ENCODE results near the gene SCUBE1. TPM values are rescaled to one million over a fixed set of nuclear protein-coding genes. Genes with fewer than 3 reads are reported as not detected.

The SCUBE1 gene
- total RNA-seq, 1 experiment from 2014 or later = 3.9 TPM

- Histone ChIP-seq H3K79me2 (ENCODE audit: insufficient read depth, low read length) (no peaks in the 10 kb centered on the region), H3K4me3 (replicated peaks in 1 of 2; ENCODE audit: low read depth in 1 of 2, low read length in 2 of 2) (no peak overlapping the region), H3K4me1 (ENCODE audit: control insufficient read depth in 1 of 2, insufficient read depth in 2 of 2, low read length in 2 of 2) (no peaks in the 10 kb centered on the region), H2AFZ (ENCODE audit: low read depth, low read length, poor library complexity, severe bottlenecking) (no peak overlapping the region), H3K4me2 (ENCODE audit: low read length) (no peak overlapping the region), H3K9ac (ENCODE audit: low read length) (no peak overlapping the region), H3K27ac (ENCODE audit: low read depth, low read length) (no peak overlapping the region), H3K9me2 (ENCODE audit: insufficient read depth) (no peaks in the 10 kb centered on the region), H4K20me1 (ENCODE audit: insufficient read depth) (no peaks in the 10 kb centered on the region), H3K36me3 (ENCODE audit: control insufficient read depth in 1 of 2, insufficient read depth in 2 of 2, low read length in 2 of 2) (no peaks in the 10 kb centered on the region), H3K9me3 (ENCODE audit: control insufficient read depth in 1 of 2, insufficient read depth in 1 of 2, low read depth in 1 of 2, low read length in 2 of 2) (no peaks in the 10 kb centered on the region), H3K27me3 (ENCODE audit: insufficient read depth, low read length) (no peaks in the 10 kb centered on the region)
- intact Hi-C loops (cut with micrococcal nuclease) = no loop called here
- ATAC-seq (no peak), DNase-seq (ENCODE audit: low read depth, low spot score) (no peak)
- ChIA-PET POLR2A (no interaction called here), RAD21 (ENCODE audit: low non-redundant PET in 1 of 2, low total read pairs in 2 of 2, uncharacterized antibody in 2 of 2, unreplicated experiment in 2 of 2) (no interaction called here), CTCF (no interaction called here)
- BruUV-seq (replicated peaks) = no TSS peak
- TF ChIP-seq CEBPB (IDR thresholded peaks at IDR 0.05; ENCODE audit: low read depth) (no peak), ELF1 (IDR thresholded peaks at IDR 0.05; ENCODE audit: borderline replicate concordance, low read depth) (no peak), FOSL1 (IDR thresholded peaks at IDR 0.05; ENCODE audit: low read depth) (no peak), CBX3 (IDR thresholded peaks at IDR 0.05; ENCODE audit: low read depth) (no peak), ZBTB33 (IDR thresholded peaks at IDR 0.05; ENCODE audit: extremely low read depth, insufficient replicate concordance, low read length) (no peak), REST (IDR thresholded peaks at IDR 0.05; ENCODE audit: low read depth) (no peak), ATF3 (IDR thresholded peaks at IDR 0.05) (no peak), EGR1 (IDR thresholded peaks at IDR 0.05; ENCODE audit: low read depth) (no peak)
These were observed 105.9 kb downstream of the SCUBE1 start for GRCh38 chr22:43237280-43237679.

Data from HCT116 (cell line).